ENCODE data around the gene FBXL3.

The FBXL3 gene

GRCh38 chr13:76994281-76994680, 32.7 kb downstream of the FBXL3 start:
- H3K36me3 ChIP-seq: peaks cover 12% of the 10 kb centered on the region
- H3K27me3 ChIP-seq: no peaks in the 10 kb centered on the region
- H3K9me3 ChIP-seq: no peaks in the 10 kb centered on the region
- H3K4me3 ChIP-seq (ENCODE audit: low read depth, low read length): no peak overlapping the region
- TF ChIP-seq, protein P1, sequence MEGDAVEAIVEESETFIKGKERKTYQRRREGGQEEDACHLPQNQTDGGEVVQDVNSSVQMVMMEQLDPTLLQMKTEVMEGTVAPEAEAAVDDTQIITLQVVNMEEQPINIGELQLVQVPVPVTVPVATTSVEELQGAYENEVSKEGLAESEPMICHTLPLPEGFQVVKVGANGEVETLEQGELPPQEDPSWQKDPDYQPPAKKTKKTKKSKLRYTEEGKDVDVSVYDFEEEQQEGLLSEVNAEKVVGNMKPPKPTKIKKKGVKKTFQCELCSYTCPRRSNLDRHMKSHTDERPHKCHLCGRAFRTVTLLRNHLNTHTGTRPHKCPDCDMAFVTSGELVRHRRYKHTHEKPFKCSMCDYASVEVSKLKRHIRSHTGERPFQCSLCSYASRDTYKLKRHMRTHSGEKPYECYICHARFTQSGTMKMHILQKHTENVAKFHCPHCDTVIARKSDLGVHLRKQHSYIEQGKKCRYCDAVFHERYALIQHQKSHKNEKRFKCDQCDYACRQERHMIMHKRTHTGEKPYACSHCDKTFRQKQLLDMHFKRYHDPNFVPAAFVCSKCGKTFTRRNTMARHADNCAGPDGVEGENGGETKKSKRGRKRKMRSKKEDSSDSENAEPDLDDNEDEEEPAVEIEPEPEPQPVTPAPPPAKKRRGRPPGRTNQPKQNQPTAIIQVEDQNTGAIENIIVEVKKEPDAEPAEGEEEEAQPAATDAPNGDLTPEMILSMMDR (IDR thresholded peaks at IDR 0.05; ENCODE audit: low read depth, low read length): no peak
- no peaks in the 10 kb centered on the region for H3K4me1 ChIP-seq
- no peak for DNase-seq

GRCh38 chr13:76993473-76993872, 33.5 kb downstream of the FBXL3 start:
- DNase-seq: no peak
- no peaks in the 10 kb centered on the region for H3K9me3 ChIP-seq
- peaks cover 9% of the 10 kb centered on the region for H3K36me3 ChIP-seq
- TF ChIP-seq, protein P1 (IDR thresholded peaks at IDR 0.05; ENCODE audit: low read depth, low read length): no peak
- H3K4me1 ChIP-seq: no peaks in the 10 kb centered on the region
- H3K4me3 ChIP-seq (ENCODE audit: low read depth, low read length): peak overlapping the region; percentile 91
- H3K27me3 ChIP-seq: no peaks in the 10 kb centered on the region

DNA sequence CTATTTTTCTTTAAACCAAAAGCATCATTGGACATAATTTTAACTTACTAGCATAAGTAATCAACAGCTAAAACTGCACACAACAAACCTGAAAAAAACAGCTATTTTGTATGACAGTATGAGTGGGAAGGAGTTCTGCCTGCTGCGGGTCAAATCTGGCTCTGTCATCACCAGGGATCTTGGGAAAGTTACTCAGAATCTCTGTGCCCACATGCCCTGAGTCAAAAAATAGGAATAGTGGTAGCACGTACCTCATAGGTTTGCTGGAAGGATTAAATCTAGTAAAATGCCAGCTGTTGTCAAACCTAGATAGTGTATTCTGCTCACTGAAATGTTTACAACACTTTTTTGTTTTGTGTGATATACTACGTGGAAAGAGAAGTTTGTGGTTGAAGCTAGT, 33.9 kb downstream of the FBXL3 start:
- H3K4me3 ChIP-seq (ENCODE audit: low read depth, low read length): peak overlapping the region; percentile 91
- H3K4me1 ChIP-seq: no peaks in the 10 kb centered on the region
- H3K9me3 ChIP-seq: no peaks in the 10 kb centered on the region
- peaks cover 9% of the 10 kb centered on the region for H3K36me3 ChIP-seq
- TF ChIP-seq, protein P1 (IDR thresholded peaks at IDR 0.05; ENCODE audit: low read depth, low read length): no peak
- no peaks in the 10 kb centered on the region for H3K27me3 ChIP-seq
- no peak for DNase-seq

GRCh38 chr13:76992548-76993001, 34.4 kb downstream of the FBXL3 start:
- TF ChIP-seq, protein P1 (IDR thresholded peaks at IDR 0.05; ENCODE audit: low read depth, low read length): no peak
- peaks cover 8% of the 10 kb centered on the region for H3K36me3 ChIP-seq
- DNase-seq: no peak
- no peaks in the 10 kb centered on the region for H3K4me1 ChIP-seq
- peak overlapping the region; percentile 91 for H3K4me3 ChIP-seq (ENCODE audit: low read depth, low read length)
- no peaks in the 10 kb centered on the region for H3K27me3 ChIP-seq
- H3K9me3 ChIP-seq: no peaks in the 10 kb centered on the region

GRCh38 chr13:76991796-76992547, 35.0 kb downstream of the FBXL3 start, which contains the start of gene CLN5:
Gene CLN5 (plus strand): TSS chr13:76992081. CDS start chr13:76992099, 18 bp downstream.
- TF ChIP-seq, protein P1 (IDR thresholded peaks at IDR 0.05; ENCODE audit: low read depth, low read length): no peak
- Histone ChIP-seq H3K36me3 (peaks cover 5% of the 10 kb centered on the region), H3K4me3 (ENCODE audit: low read depth, low read length) (peak within 1 kb of the TSS; percentile 91)

DNA sequence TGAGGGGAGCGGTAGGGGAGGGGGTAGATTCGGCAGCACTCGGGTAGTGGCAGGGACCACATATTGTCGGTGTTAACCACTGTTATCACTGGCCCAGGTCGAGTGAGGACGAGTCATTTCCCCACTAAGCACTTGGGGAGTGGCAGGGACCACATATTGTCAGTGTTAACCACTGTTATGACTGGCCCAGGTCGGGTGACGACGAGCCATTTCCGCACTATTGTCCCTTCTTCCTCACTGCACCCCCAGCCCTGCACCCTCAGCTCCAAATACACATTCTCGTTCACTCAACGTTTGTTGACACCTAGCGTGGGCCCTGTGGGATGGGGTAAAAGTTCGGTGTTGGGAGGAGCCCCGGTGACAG, 35.5 kb downstream of the FBXL3 start:
- Histone ChIP-seq H3K4me1 (no peaks in the 10 kb centered on the region), H3K9me3 (no peaks in the 10 kb centered on the region), H3K27me3 (no peaks in the 10 kb centered on the region), H3K36me3 (peaks cover 2% of the 10 kb centered on the region), H3K4me3 (ENCODE audit: low read depth, low read length) (peak overlapping the region; percentile 91)
- TF ChIP-seq, protein P1 (IDR thresholded peaks at IDR 0.05; ENCODE audit: low read depth, low read length): no peak
- no peak for DNase-seq

More at GRCh38 chr13:76991796-76992547, 35.0 kb downstream of the FBXL3 start, which contains the start of gene CLN5:
- Histone ChIP-seq H3K27me3 (no peaks in the 10 kb centered on the region), H3K9me3 (no peaks in the 10 kb centered on the region), H3K4me1 (no peaks in the 10 kb centered on the region)
- peak; percentile 95 for DNase-seq
